Gastrocnemius medialis (tissue), 4 donors: ENCODE results near the gene NT5DC3. TPM values are rescaled to one million over a fixed set of nuclear protein-coding genes. Genes with fewer than 3 reads are reported as not detected.

Experiments used
- ATAC-seq, 2 donors: fragments of 150-250 bp; one replicate each; pipeline ENCODE4 v1.9.1; 2016
- DNase-seq, 2 donors: peaks; one replicate each; pipeline ENCODE4 v3.0.0-alpha.2; 2019
- H3K27ac ChIP-seq, 4 donors: fragments of 200-600 bp; sonication (generic); 1 replicate in 1 of 4; 2 replicates in 3 of 4; pipeline ENCODE4 v1.5.1; 2016 to 2018; ENCODE audit warnings: mild to moderate bottlenecking in 2 of 4, moderate library complexity in 1 of 4
- H3K27me3 ChIP-seq, 3 donors: fragments of 200-600 bp; sonication (generic) in 2 of 3; 1 replicate in 1 of 3; 2 replicates in 2 of 3; pipeline versions ENCODE4 v1.5.1 to v1.6.0; 2016 to 2019; ENCODE audit warnings: mild to moderate bottlenecking in 1 of 3, moderate library complexity in 1 of 3
- H3K36me3 ChIP-seq, 2 donors: fragments of 200-600 bp; sonication (generic) in 1 of 2; one replicate each; pipeline ENCODE4 v1.5.1; 2017 to 2018
- H3K4me1 ChIP-seq, 2 donors: fragments of 200-600 bp; sonication (generic) in 1 of 2; one replicate each; pipeline ENCODE4 v1.5.1; 2016 to 2017; ENCODE audit warnings: mild to moderate bottlenecking in 2 of 2
- H3K4me3 ChIP-seq, 4 donors: fragments of 200-600 bp; sonication (generic) in 3 of 4; 1 replicate in 1 of 4; 2 replicates in 3 of 4; pipeline ENCODE4 v1.5.1; 2016 to 2019; ENCODE audit warnings: mild to moderate bottlenecking in 2 of 4
- H3K9me3 ChIP-seq, 3 donors: fragments of 200-600 bp; sonication (generic) in 2 of 3; 1 replicate in 1 of 3; 2 replicates in 2 of 3; pipeline ENCODE4 v1.5.1; 2016 to 2019
- CTCF ChIP-seq, 5 experiments: fragments of 450-650 bp in 3 of 5; fragments of 200-600 bp in 2 of 5; sonication (generic) in 2 of 5; IDR thresholded peaks in 4 of 5; conservative IDR thresholded peaks in 1 of 5; 1 replicate in 4 of 5; 2 replicates in 1 of 5; pipeline ENCODE4 v1.5.1; 2016 to 2019; ENCODE audit warnings: antibody characterized with exemption in 5 of 5, mild to moderate bottlenecking in 3 of 5, moderate library complexity in 3 of 5
- POLR2A ChIP-seq, 2 donors: fragments of 450-650 bp; IDR thresholded peaks; one replicate each; pipeline ENCODE4 v1.6.1; 2017; ENCODE audit warnings: antibody characterized with exemption in 2 of 2, mild to moderate bottlenecking in 2 of 2, moderate library complexity in 2 of 2
- in situ Hi-C, 4 donors: fragments of 200-750 bp; cut with MboI; loops; one replicate each; pipeline versions ENCODE4 v1.15.0 to v1.8.0; 2017; ENCODE audit warnings: low sequenced_read_pairs in 4 of 4
- intact Hi-C: fragments of 100-400 bp; cut with DNase I; formaldehyde crosslinking; loops from one replicate; pipeline ENCODE4 v1.15.1; 2023; ENCODE audit warnings: low total_unique reads
- total RNA-seq, 4 donors: library from RNA; depleted of rRNA; stranded (reverse); fragments of >200 nt; gene quantifications; one replicate each; pipeline versions ENCODE4 v1.1.0 to v1.2.3, GENCODE V29; 2016

NT5DC3 gene
- total RNA-seq, 4 donors from 2014 or later: 8.8 to 18.7 (median 13.9) TPM

DNA sequence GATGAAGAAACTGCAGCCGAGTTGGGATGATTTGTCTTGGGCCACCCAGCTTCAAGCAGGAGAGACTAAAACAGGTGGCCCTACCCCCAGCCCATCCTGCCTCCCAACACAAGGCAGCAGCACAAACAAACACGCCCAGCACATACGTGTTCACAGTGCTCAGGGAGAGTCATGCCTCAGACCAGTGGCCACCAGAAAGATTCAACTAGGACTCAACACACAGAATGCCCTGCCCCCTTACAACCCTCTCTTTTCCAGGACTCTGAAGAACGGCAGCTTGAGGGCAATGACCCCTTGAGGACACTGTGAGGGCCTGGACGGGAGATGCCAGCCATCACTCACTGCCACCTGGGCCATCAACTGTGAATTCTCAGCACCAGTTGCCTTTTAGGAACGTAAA lies 75.0 kb downstream of the NT5DC3 start:
- Histone ChIP-seq H3K27me3 (no peaks in the 10 kb centered on the region), H3K4me1 (no peaks in the 10 kb centered on the region), H3K9me3 (no peaks in the 10 kb centered on the region), H3K27ac (no peak overlapping the region), H3K36me3 (peaks cover 0 to 18% of the 10 kb centered on the region in 2 donors), H3K4me3 (no peak overlapping the region)
- TF ChIP-seq POLR2A (IDR thresholded peaks at IDR 0.05): no peak
- no peak for TF ChIP-seq CTCF (IDR thresholded peaks at IDR 0.05 in 4 of 5, conservative IDR thresholded peaks at IDR 0.05 in 1 of 5)
- no peak for ATAC-seq
- in situ Hi-C loops: no loop called here
- DNase-seq: no peak
- intact Hi-C loops: no loop called here

DNA sequence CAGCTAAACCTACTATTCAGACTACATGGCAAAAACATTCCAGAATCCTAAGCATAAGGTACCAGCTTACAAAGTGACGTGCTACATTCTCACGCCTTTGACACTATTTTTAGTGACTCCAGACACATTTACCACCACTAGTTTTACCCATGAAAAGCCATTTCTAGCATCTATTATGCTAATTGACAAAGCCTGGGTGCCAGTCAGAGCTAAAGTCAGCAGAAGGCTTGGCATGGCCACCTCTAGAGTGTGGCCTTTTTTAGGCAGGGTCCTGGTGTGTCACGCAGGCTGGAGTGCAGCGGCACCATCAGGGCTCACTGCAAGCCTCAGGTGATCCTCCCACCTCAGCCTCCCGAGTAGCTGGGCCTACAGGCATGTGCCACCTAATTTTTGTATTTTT lies 75.7 kb downstream of the NT5DC3 start:
- ATAC-seq: no peak
- Histone ChIP-seq H3K4me3 (no peak overlapping the region), H3K27ac (no peak overlapping the region), H3K27me3 (no peaks in the 10 kb centered on the region), H3K36me3 (peaks cover 0 to 18% of the 10 kb centered on the region in 2 donors), H3K4me1 (no peaks in the 10 kb centered on the region), H3K9me3 (no peaks in the 10 kb centered on the region)
- TF ChIP-seq CTCF (IDR thresholded peaks at IDR 0.05 in 4 of 5, conservative IDR thresholded peaks at IDR 0.05 in 1 of 5) (no peak), POLR2A (IDR thresholded peaks at IDR 0.05) (no peak)
- in situ Hi-C loops (no loop called here), intact Hi-C loops (no loop called here)
- DNase-seq: no peak

- ATAC-seq (no peak), DNase-seq (no peak)
- H3K27me3 ChIP-seq: no peaks in the 10 kb centered on the region
- intact Hi-C loops: no loop called here
- peaks cover 0 to 18% of the 10 kb centered on the region in 2 donors for H3K36me3 ChIP-seq
- in situ Hi-C loops: no loop called here
- H3K9me3 ChIP-seq: no peaks in the 10 kb centered on the region
- H3K4me1 ChIP-seq: peaks cover 5 to 7% of the 10 kb centered on the region in 2 donors
- TF ChIP-seq POLR2A (IDR thresholded peaks at IDR 0.05) (no peak), CTCF (IDR thresholded peaks at IDR 0.05 in 4 of 5, conservative IDR thresholded peaks at IDR 0.05 in 1 of 5) (no peak)
- H3K4me3 ChIP-seq: no peak overlapping the region
- no peak overlapping the region for H3K27ac ChIP-seq
These were observed 78.6 kb downstream of the NT5DC3 start for GRCh38 chr12:103762473-103762872.

- intact Hi-C loops (no loop called here), in situ Hi-C loops (no loop called here)
- peak overlapping the region in 2 of 4 donors; percentile 25 to 34 for H3K27ac ChIP-seq
- H3K36me3 ChIP-seq: peaks cover 0 to 7% of the 10 kb centered on the region in 2 donors
- H3K27me3 ChIP-seq: no peaks in the 10 kb centered on the region
- H3K4me3 ChIP-seq: no peak overlapping the region
- TF ChIP-seq CTCF (IDR thresholded peaks at IDR 0.05 in 4 of 5, conservative IDR thresholded peaks at IDR 0.05 in 1 of 5): no peak
- TF ChIP-seq POLR2A (IDR thresholded peaks at IDR 0.05): no peak
- H3K4me1 ChIP-seq: peaks cover 5 to 7% of the 10 kb centered on the region in 2 donors
- ATAC-seq: peak; percentile 70 to 91
- no peaks in the 10 kb centered on the region for H3K9me3 ChIP-seq
- peak in 1 of 2 donors; percentile 65 for DNase-seq
These were observed 82.5 kb downstream of the NT5DC3 start for GRCh38 chr12:103758310-103759089.
